Loucy (cell line): ENCODE measurements around the gene SPTLC3.

Experiments
- H2AFZ ChIP-seq: fragments of 200-600 bp; sonication (generic); 2 replicates; pipeline ENCODE4 v1.6.0; 2016; ENCODE audit warnings: antibody characterized with exemption, mild to moderate bottlenecking, low read length, moderate library complexity
- H3F3A ChIP-seq: fragments of 200-600 bp; 2 replicates; pipeline ENCODE4 v1.6.0; 2016; ENCODE audit warnings: antibody characterized with exemption, low read depth, mild to moderate bottlenecking
- H3K27me3 ChIP-seq: fragments of 200-600 bp; sonication (generic); 2 replicates; pipeline ENCODE4 v1.6.1; 2014; ENCODE audit warnings: low read length, mild to moderate bottlenecking; ENCODE audit not compliant: insufficient read depth, poor library complexity, severe bottlenecking
- H3K36me3 ChIP-seq: fragments of 200-600 bp; sonication (generic); 2 replicates; pipeline ENCODE4 v1.6.1; 2016; ENCODE audit warnings: low read length; ENCODE audit not compliant: insufficient read depth
- H3K4me1 ChIP-seq: fragments of 200-600 bp; sonication (generic); 2 replicates; pipeline ENCODE4 v1.5.1; 2014; ENCODE audit warnings: low read length, mild to moderate bottlenecking; ENCODE audit not compliant: insufficient read depth, poor library complexity, severe bottlenecking
- H3K4me2 ChIP-seq: fragments of 200-600 bp; sonication (generic); 2 replicates; pipeline ENCODE4 v1.6.0; 2014; ENCODE audit warnings: antibody characterized with exemption, low read length, low read depth, mild to moderate bottlenecking; ENCODE audit not compliant: poor library complexity, severe bottlenecking
- H3K4me3 ChIP-seq: fragments of 200-600 bp; sonication (generic); 2 replicates; pipeline ENCODE4 v1.5.1; 2014; ENCODE audit warnings: low read length, mild to moderate bottlenecking, mixed read lengths; ENCODE audit not compliant: poor library complexity, severe bottlenecking
- H3K79me2 ChIP-seq: fragments of 200-600 bp; sonication (generic); 2 replicates; pipeline ENCODE4 v1.6.1; 2014; ENCODE audit warnings: low read length; ENCODE audit not compliant: insufficient read depth
- H3K9ac ChIP-seq: fragments of 200-600 bp; sonication (generic); 2 replicates; pipeline ENCODE4 v1.6.0; 2014; ENCODE audit warnings: mild to moderate bottlenecking, low read depth, low read length, moderate library complexity; ENCODE audit not compliant: poor library complexity, severe bottlenecking
- H3K9me2 ChIP-seq: fragments of 200-600 bp; sonication (generic); replicated peaks from 2 replicates; pipeline ENCODE4 v1.6.1; 2016; ENCODE audit warnings: low read depth, low read length, mixed read lengths
- H3K9me3 ChIP-seq: fragments of 200-600 bp; sonication (generic); 2 replicates; pipeline ENCODE4 v1.6.1; 2014; ENCODE audit warnings: mild to moderate bottlenecking, antibody characterized with exemption, low read length, low read depth; ENCODE audit not compliant: insufficient read depth
- H4K20me1 ChIP-seq: fragments of 200-600 bp; sonication (generic); 2 replicates; pipeline ENCODE4 v1.6.0; 2014; ENCODE audit warnings: antibody characterized with exemption, low read length, mild to moderate bottlenecking; ENCODE audit not compliant: insufficient read depth, poor library complexity, severe bottlenecking
- CTCF ChIP-seq: fragments of 200-600 bp; sonication (generic); conservative IDR thresholded peaks from 2 replicates; pipeline ENCODE4 v1.5.1; 2014; ENCODE audit warnings: mild to moderate bottlenecking, antibody characterized with exemption, low read length
- EZH2phosphoT487 ChIP-seq: fragments of 200-600 bp; IDR thresholded peaks from 2 replicates; pipeline ENCODE4 v1.6.1; 2018; ENCODE audit warnings: antibody characterized with exemption, mild to moderate bottlenecking, moderate library complexity, borderline replicate concordance

Gene SPTLC3

GRCh38 chr20:13128173-13128572 lies 119.4 kb downstream of the SPTLC3 start:
- Histone ChIP-seq H2AFZ (no peak overlapping the region), H3K79me2 (no peaks in the 10 kb centered on the region), H3K4me1 (no peaks in the 10 kb centered on the region), H4K20me1 (no peaks in the 10 kb centered on the region), H3F3A (no peaks in the 10 kb centered on the region), H3K36me3 (no peaks in the 10 kb centered on the region), H3K27me3 (no peaks in the 10 kb centered on the region), H3K9me2 (no peaks in the 10 kb centered on the region), H3K9ac (no peak overlapping the region), H3K4me3 (no peak overlapping the region), H3K4me2 (no peak overlapping the region), H3K9me3 (no peaks in the 10 kb centered on the region)
- no peak for TF ChIP-seq EZH2phosphoT487
- TF ChIP-seq CTCF, result no peak

- Histone ChIP-seq H3K9me3 (no peaks in the 10 kb centered on the region), H2AFZ (no peak overlapping the region), H3K9ac (no peak overlapping the region), H3K4me3 (no peak overlapping the region), H3K4me1 (no peaks in the 10 kb centered on the region), H3K27me3 (no peaks in the 10 kb centered on the region), H3K79me2 (no peaks in the 10 kb centered on the region), H3K4me2 (no peak overlapping the region), H4K20me1 (no peaks in the 10 kb centered on the region), H3K9me2 (no peaks in the 10 kb centered on the region), H3K36me3 (no peaks in the 10 kb centered on the region), H3F3A (no peaks in the 10 kb centered on the region)
- TF ChIP-seq CTCF (no peak), EZH2phosphoT487 (no peak)
Observed at GRCh38 chr20:13130061-13130706, 121.4 kb downstream of the SPTLC3 start.

GRCh38 chr20:13130707-13131103 lies 121.9 kb downstream of the SPTLC3 start:
- Histone ChIP-seq H3K4me2 (no peak overlapping the region), H3K79me2 (no peaks in the 10 kb centered on the region), H3F3A (no peaks in the 10 kb centered on the region), H3K4me3 (no peak overlapping the region), H2AFZ (no peak overlapping the region), H3K4me1 (no peaks in the 10 kb centered on the region), H3K9me3 (no peaks in the 10 kb centered on the region), H3K9ac (no peak overlapping the region), H3K27me3 (no peaks in the 10 kb centered on the region), H3K36me3 (no peaks in the 10 kb centered on the region), H3K9me2 (no peaks in the 10 kb centered on the region), H4K20me1 (no peaks in the 10 kb centered on the region)
- no peak for TF ChIP-seq EZH2phosphoT487
- no peak for TF ChIP-seq CTCF
